Kidney (tissue), 2 donors: ENCODE data around the gene CTDP1. TPM values are rescaled to one million over a fixed set of nuclear protein-coding genes. Genes with fewer than 3 reads are reported as not detected.

Experiments
- polyA plus RNA-seq: library from polyadenylated mRNA; stranded (reverse); fragments of 350-450 nt; fragmentation: Illumina TruSeq; extraction: RNeasy Lipid Tissue Mini Kit (QIAGEN cat#74804); gene quantifications from one replicate; pipeline ENCODE4 v1.2.3, GENCODE V29; 2014; ENCODE audit warnings: low read depth, low replicate concordance; ENCODE audit not compliant: insufficient read depth
- total RNA-seq: library from RNA; stranded (reverse); fragmentation: NEBNext Ultra II Directional; extraction: Animal tissue kit (Norgen Biotek cat#: 25700); gene quantifications from one replicate; pipeline ENCODE4 v1.2.1, GENCODE V29; 2021
- donor health status: DM: yes; HTN: yes; CAD: no.

CTDP1 gene
- total and polyA plus RNA-seq, 2 donors from 2014 or later: 11.1 to 21.8 TPM

Other genes starting within 250 kb of the CTDP1 start
- 0.76 TPM for gene KCNG2, start 118.1 kb downstream of the CTDP1 start, total RNA-seq
- not detected for gene KCNG2, start 118.1 kb downstream of the CTDP1 start, polyA plus RNA-seq